Liver (tissue), 9 donors: ENCODE results near the gene VWA5B2. TPM values are rescaled to one million over a fixed set of nuclear protein-coding genes. Genes with fewer than 3 reads are reported as not detected.

Source experiments
- DNase-seq: peaks from one replicate; pipeline ENCODE4 v3.0.0-alpha.2; 2017; ENCODE audit warnings: low spot score
- H3K27ac ChIP-seq, 2 donors: one replicate each; pipeline ENCODE4 v1.7.0; 2013; ENCODE audit warnings: inconsistent platforms in 2 of 2, low read length in 2 of 2, control low read depth in 1 of 2, low read depth in 1 of 2, mild to moderate bottlenecking in 1 of 2
- H3K27me3 ChIP-seq, 4 donors: one replicate each; pipeline versions ENCODE4 v1.6.1 to v1.7.0; 2013; ENCODE audit warnings: low read length in 3 of 4, inconsistent platforms in 1 of 4, mild to moderate bottlenecking in 1 of 4, moderate library complexity in 1 of 4; ENCODE audit not compliant: control insufficient read depth in 4 of 4, insufficient read depth in 4 of 4
- H3K36me3 ChIP-seq, 4 donors: one replicate each; pipeline versions ENCODE4 v1.6.1 to v1.7.0; 2013; ENCODE audit warnings: low read length in 3 of 4, mild to moderate bottlenecking in 3 of 4, low read depth in 1 of 4, moderate library complexity in 1 of 4; ENCODE audit not compliant: control insufficient read depth in 4 of 4, insufficient read depth in 3 of 4
- H3K4me1 ChIP-seq, 4 donors: one replicate each; pipeline versions ENCODE4 v1.6.1 to v1.7.0; 2013; ENCODE audit warnings: low read length in 3 of 4, mild to moderate bottlenecking in 3 of 4, moderate library complexity in 1 of 4; ENCODE audit not compliant: control insufficient read depth in 4 of 4, insufficient read depth in 4 of 4
- H3K4me3 ChIP-seq, 3 donors: one replicate each; pipeline versions ENCODE4 v1.6.1 to v1.7.0; 2013; ENCODE audit warnings: low read length in 3 of 3, control low read depth in 1 of 3, low read depth in 1 of 3, mild to moderate bottlenecking in 1 of 3
- H3K9ac ChIP-seq, 2 donors: one replicate each; pipeline ENCODE4 v1.7.0; 2013; ENCODE audit warnings: low read length in 2 of 2, mild to moderate bottlenecking in 2 of 2, moderate library complexity in 2 of 2, control low read depth in 1 of 2, low read depth in 1 of 2
- H3K9me3 ChIP-seq, 4 donors: one replicate each; pipeline versions ENCODE4 v1.6.1 to v1.7.0; 2013; ENCODE audit warnings: low read length in 3 of 4; ENCODE audit not compliant: control insufficient read depth in 4 of 4
- ATF3 ChIP-seq: IDR thresholded peaks from 2 replicates; pipeline ENCODE4 v1.6.1; 2016; ENCODE audit warnings: antibody characterized with exemption
- EGR1 ChIP-seq, 2 donors: IDR thresholded peaks; 2 replicates each; pipeline ENCODE4 v1.6.1; 2016 to 2018; ENCODE audit warnings: antibody characterized with exemption in 2 of 2, low read depth in 2 of 2
- FOXA1 ChIP-seq: IDR thresholded peaks from 2 replicates; pipeline ENCODE4 v1.6.1; 2016; ENCODE audit warnings: antibody characterized with exemption
- FOXA2 ChIP-seq: IDR thresholded peaks from 2 replicates; pipeline ENCODE4 v1.6.1; 2016; ENCODE audit warnings: antibody characterized with exemption
- GABPA ChIP-seq, 2 donors: IDR thresholded peaks in 1 of 2; conservative IDR thresholded peaks in 1 of 2; 2 replicates each; pipeline ENCODE4 v1.6.1; 2016; ENCODE audit warnings: antibody characterized with exemption in 2 of 2, mild to moderate bottlenecking in 1 of 2, moderate library complexity in 1 of 2
- HNF4A ChIP-seq, 2 donors: conservative IDR thresholded peaks; 2 replicates each; pipeline ENCODE4 v1.6.1; 2016; ENCODE audit warnings: antibody characterized with exemption in 2 of 2, mild to moderate bottlenecking in 2 of 2
- HNF4G ChIP-seq: IDR thresholded peaks from 2 replicates; pipeline ENCODE4 v1.6.1; 2016; ENCODE audit warnings: antibody characterized with exemption
- NR2F2 ChIP-seq: IDR thresholded peaks from 2 replicates; pipeline ENCODE4 v1.6.1; 2016; ENCODE audit warnings: antibody characterized with exemption
- RAD21 ChIP-seq, 2 donors: IDR thresholded peaks; 2 replicates each; pipeline ENCODE4 v1.6.1; 2016; ENCODE audit warnings: antibody characterized with exemption in 2 of 2, mild to moderate bottlenecking in 2 of 2
- RXRA ChIP-seq, 2 donors: IDR thresholded peaks; 2 replicates each; pipeline ENCODE4 v1.6.1; 2017 to 2018; ENCODE audit warnings: antibody characterized with exemption in 2 of 2, mild to moderate bottlenecking in 1 of 2
- SP1 ChIP-seq: IDR thresholded peaks from 2 replicates; pipeline ENCODE4 v1.6.1; 2018; ENCODE audit warnings: antibody characterized with exemption, mild to moderate bottlenecking
- TAF1 ChIP-seq: conservative IDR thresholded peaks from 2 replicates; pipeline ENCODE4 v1.6.1; 2016; ENCODE audit warnings: antibody characterized with exemption, mild to moderate bottlenecking
- YY1 ChIP-seq: IDR thresholded peaks from 2 replicates; pipeline ENCODE4 v1.6.1; 2016; ENCODE audit warnings: antibody characterized with exemption, mild to moderate bottlenecking
- ZBTB33 ChIP-seq: IDR thresholded peaks from 2 replicates; pipeline ENCODE4 v1.6.1; 2016; ENCODE audit warnings: antibody characterized with exemption
- WGBS: extraction: QIAGEN DNeasy Blood & Tissue Kit; methylation state at CpG from one replicate; pipeline ENCODE4 v1.1.7; 2013; 5-methylcytosine and 5-hydroxymethylcytosine counted together
- polyA plus RNA-seq, 2 donors: library from polyadenylated mRNA; stranded (reverse) in 1 of 2; unstranded in 1 of 2; fragments of 200-250 nt in 1 of 2; fragments of >200 nt in 1 of 2; fragmentation: Nextera tagmentation in 1 of 2; extraction: Ambion mirVana in 1 of 2; gene quantifications; one replicate each; pipeline versions ENCODE4 v1.2.1 to v1.2.3, GENCODE V29; 2013 to 2015
- total RNA-seq, 2 donors: library from RNA; depleted of rRNA; stranded (reverse); fragments of >200 nt; gene quantifications; one replicate each; pipeline ENCODE4 v1.2.3, GENCODE V29; 2014
- TF ChIP-seq, protein P1 (sequence below): fragments of 150-350 bp; IDR thresholded peaks from 2 replicates; pipeline ENCODE4 v1.5.1; 2017; ENCODE audit warnings: improper control_type of control experiment, low read depth, low read length; ENCODE audit not compliant: missing input control
- donor health status: healthy.
- donor health status: healthy.
- donor health status: healthy.
- donor health status: healthy.
- donor health status: healthy.

VWA5B2 gene
- total RNA-seq = under 1 TPM; under 0.01 to 0.14 TPM
- under 1 TPM in 1 of 2 donors, not detected in 1; 0.08 TPM for polyA plus RNA-seq

GRCh38 chr3:184229394-184230080 is at the start of gene VWA5B2:
TSS of gene VWA5B2 (plus strand) at chr3:184229585. CDS start at chr3:184230529, 944 bp downstream.
- Histone ChIP-seq H3K36me3 (no peaks in the 10 kb centered on the region), H3K4me1 (peaks cover 12 to 22% (median 15%) of the 10 kb centered on the region in 4 donors), H3K27ac (no peak within 1 kb of the TSS), H3K9ac (no peak within 1 kb of the TSS), H3K9me3 (no peaks in the 10 kb centered on the region), H3K27me3 (peaks cover 0 to 7% (median 5%) of the 10 kb centered on the region in 4 donors), H3K4me3 (peak within 1 kb of the TSS in 1 of 3 donors; percentile 46)
- DNase-seq = peak; percentile 50
- under 1% methylated on average over 66 of the region's 66 CpGs for WGBS
- no peak for TF ChIP-seq ATF3
- TF ChIP-seq RAD21 (IDR thresholded peaks at IDR 0.05) = no peak
- TF ChIP-seq FOXA1 = no peak
- TF ChIP-seq, protein P1, sequence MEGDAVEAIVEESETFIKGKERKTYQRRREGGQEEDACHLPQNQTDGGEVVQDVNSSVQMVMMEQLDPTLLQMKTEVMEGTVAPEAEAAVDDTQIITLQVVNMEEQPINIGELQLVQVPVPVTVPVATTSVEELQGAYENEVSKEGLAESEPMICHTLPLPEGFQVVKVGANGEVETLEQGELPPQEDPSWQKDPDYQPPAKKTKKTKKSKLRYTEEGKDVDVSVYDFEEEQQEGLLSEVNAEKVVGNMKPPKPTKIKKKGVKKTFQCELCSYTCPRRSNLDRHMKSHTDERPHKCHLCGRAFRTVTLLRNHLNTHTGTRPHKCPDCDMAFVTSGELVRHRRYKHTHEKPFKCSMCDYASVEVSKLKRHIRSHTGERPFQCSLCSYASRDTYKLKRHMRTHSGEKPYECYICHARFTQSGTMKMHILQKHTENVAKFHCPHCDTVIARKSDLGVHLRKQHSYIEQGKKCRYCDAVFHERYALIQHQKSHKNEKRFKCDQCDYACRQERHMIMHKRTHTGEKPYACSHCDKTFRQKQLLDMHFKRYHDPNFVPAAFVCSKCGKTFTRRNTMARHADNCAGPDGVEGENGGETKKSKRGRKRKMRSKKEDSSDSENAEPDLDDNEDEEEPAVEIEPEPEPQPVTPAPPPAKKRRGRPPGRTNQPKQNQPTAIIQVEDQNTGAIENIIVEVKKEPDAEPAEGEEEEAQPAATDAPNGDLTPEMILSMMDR = peak; percentile 23

- no peak for DNase-seq
- no peaks in the 10 kb centered on the region for H3K27me3 ChIP-seq
- 92% methylated on average over 6 of the region's 6 CpGs for WGBS
- no peak overlapping the region for H3K27ac ChIP-seq
- peaks cover 6 to 29% (median 20%) of the 10 kb centered on the region in 4 donors for H3K4me1 ChIP-seq
- no peaks in the 10 kb centered on the region for H3K9me3 ChIP-seq
- peaks cover 20 to 70% (median 46%) of the 10 kb centered on the region in 4 donors for H3K36me3 ChIP-seq
- no peak overlapping the region for H3K9ac ChIP-seq
- H3K4me3 ChIP-seq = no peak overlapping the region
- TF ChIP-seq ATF3 = no peak
- TF ChIP-seq HNF4G = no peak
- TF ChIP-seq, protein P1 = no peak
- no peak for TF ChIP-seq SP1
- TF ChIP-seq GABPA (IDR thresholded peaks at IDR 0.05 in 1 of 2, conservative IDR thresholded peaks at IDR 0.05 in 1 of 2) = no peak
- no peak for TF ChIP-seq TAF1
- TF ChIP-seq FOXA2 = no peak
- TF ChIP-seq ZBTB33 = no peak
- no peak for TF ChIP-seq RXRA (IDR thresholded peaks at IDR 0.05)
- TF ChIP-seq EGR1 (IDR thresholded peaks at IDR 0.05; ENCODE audit: low read depth in 2 of 2) = no peak
- no peak for TF ChIP-seq HNF4A (conservative IDR thresholded peaks at IDR 0.05)
- no peak for TF ChIP-seq NR2F2
- no peak for TF ChIP-seq FOXA1
- TF ChIP-seq YY1 = no peak
Measured at GRCh38 chr3:184180165-184180564, 49.2 kb upstream of the VWA5B2 start.
